NB4 (cell line): ENCODE measurements around the gene NHLRC3.
A peak's percentile ranks its signal among the peaks of the same experiment; 100 is the strongest.

Experiments
- DNase-seq: peaks from one replicate; pipeline ENCODE4 v3.0.0; 2010; ENCODE audit warnings: low read depth
- H3K4me3 ChIP-seq: one replicate; pipeline ENCODE4 v1.5.1; 2011; ENCODE audit warnings: mild to moderate bottlenecking, low read depth, low read length, moderate library complexity
- CTCF ChIP-seq: IDR thresholded peaks from one replicate; pipeline ENCODE4 v1.5.1; 2012; ENCODE audit warnings: low read depth, low read length
- MAX ChIP-seq: IDR thresholded peaks from 2 replicates; pipeline ENCODE4 v1.6.1; 2011; ENCODE audit warnings: low read depth, low read length
- MYC ChIP-seq: IDR thresholded peaks from 2 replicates; pipeline ENCODE4 v1.6.1; 2011; ENCODE audit warnings: low read depth, low read length
- POLR2A ChIP-seq: IDR thresholded peaks from 2 replicates; pipeline ENCODE4 v1.6.1; 2011; ENCODE audit warnings: mild to moderate bottlenecking; ENCODE audit not compliant: insufficient read length; ENCODE audit errors: extremely low read depth

Gene NHLRC3

GRCh38 chr13:39012608-39013007, 25.6 kb upstream of the NHLRC3 start:
- DNase-seq, result peak; percentile 7
- TF ChIP-seq CTCF (peak; percentile 21), MYC (no peak)
- no peak overlapping the region for H3K4me3 ChIP-seq

GRCh38 chr13:39013462-39013861, 24.8 kb upstream of the NHLRC3 start:
- no peak overlapping the region for H3K4me3 ChIP-seq
- no peak for TF ChIP-seq MAX
- TF ChIP-seq MYC, result no peak
- TF ChIP-seq POLR2A, result no peak
- no peak for TF ChIP-seq CTCF
- no peak for DNase-seq

GRCh38 chr13:39016087-39016486, 22.2 kb upstream of the NHLRC3 start:
- TF ChIP-seq MAX, result no peak
- no peak for TF ChIP-seq POLR2A
- no peak for TF ChIP-seq MYC
- no peak for TF ChIP-seq CTCF
- DNase-seq, result no peak
- H3K4me3 ChIP-seq, result no peak overlapping the region

- H3K4me3 ChIP-seq, result no peak overlapping the region
- TF ChIP-seq POLR2A, result no peak
- peak; percentile 36 for TF ChIP-seq CTCF
- no peak for TF ChIP-seq MAX
- no peak for TF ChIP-seq MYC
- peak; percentile 50 for DNase-seq
These were observed 21.5 kb upstream of the NHLRC3 start for GRCh38 chr13:39016787-39017186.

- DNase-seq, result no peak
- TF ChIP-seq CTCF (no peak), MAX (no peak), MYC (no peak), POLR2A (no peak)
- no peak overlapping the region for H3K4me3 ChIP-seq
These were observed 17.3 kb upstream of the NHLRC3 start for GRCh38 chr13:39020853-39021462.

GRCh38 chr13:39023316-39023715, 14.9 kb upstream of the NHLRC3 start:
- H3K4me3 ChIP-seq, result no peak overlapping the region
- DNase-seq, result no peak
- TF ChIP-seq MAX (no peak), CTCF (no peak), POLR2A (no peak), MYC (no peak)
